Measurements from ENCODE around the gene PMF1.

PMF1 gene

DNA sequence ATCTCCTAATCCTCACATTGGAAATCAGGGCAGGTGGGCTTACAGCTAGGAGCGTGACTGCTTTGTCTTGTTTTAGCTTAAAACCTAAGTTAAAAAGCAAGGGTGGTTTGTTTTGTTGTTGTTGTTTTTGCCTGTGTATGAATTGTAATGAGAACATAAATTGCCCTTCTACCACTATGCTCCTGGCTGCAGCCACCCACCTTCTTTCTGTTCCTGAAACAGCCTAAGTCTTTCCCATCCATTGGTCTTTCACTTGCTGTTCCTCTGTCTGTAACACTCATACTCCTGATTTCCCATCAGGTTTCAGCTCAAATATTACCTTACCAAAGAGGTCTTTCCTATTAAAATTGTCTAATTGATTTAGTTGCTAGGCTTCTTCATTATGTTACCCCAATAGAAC, 70.7 kb downstream of the PMF1 start:
- TF ChIP-seq, protein P1, sequence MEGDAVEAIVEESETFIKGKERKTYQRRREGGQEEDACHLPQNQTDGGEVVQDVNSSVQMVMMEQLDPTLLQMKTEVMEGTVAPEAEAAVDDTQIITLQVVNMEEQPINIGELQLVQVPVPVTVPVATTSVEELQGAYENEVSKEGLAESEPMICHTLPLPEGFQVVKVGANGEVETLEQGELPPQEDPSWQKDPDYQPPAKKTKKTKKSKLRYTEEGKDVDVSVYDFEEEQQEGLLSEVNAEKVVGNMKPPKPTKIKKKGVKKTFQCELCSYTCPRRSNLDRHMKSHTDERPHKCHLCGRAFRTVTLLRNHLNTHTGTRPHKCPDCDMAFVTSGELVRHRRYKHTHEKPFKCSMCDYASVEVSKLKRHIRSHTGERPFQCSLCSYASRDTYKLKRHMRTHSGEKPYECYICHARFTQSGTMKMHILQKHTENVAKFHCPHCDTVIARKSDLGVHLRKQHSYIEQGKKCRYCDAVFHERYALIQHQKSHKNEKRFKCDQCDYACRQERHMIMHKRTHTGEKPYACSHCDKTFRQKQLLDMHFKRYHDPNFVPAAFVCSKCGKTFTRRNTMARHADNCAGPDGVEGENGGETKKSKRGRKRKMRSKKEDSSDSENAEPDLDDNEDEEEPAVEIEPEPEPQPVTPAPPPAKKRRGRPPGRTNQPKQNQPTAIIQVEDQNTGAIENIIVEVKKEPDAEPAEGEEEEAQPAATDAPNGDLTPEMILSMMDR (IDR thresholded peaks at IDR 0.05; ENCODE audit: low read depth, low read length, missing control alignments) = no peak
- peak overlapping the region; percentile 64 for H3K4me3 ChIP-seq (ENCODE audit: low read depth, low read length)
- no peak for DNase-seq (ENCODE audit: low read depth)
- in situ Hi-C loops (cut with HindIII; ENCODE audit: low sequenced_read_pairs) = loop anchor here (5.0 kb wide), 1 partner anchor 146 kb away; no protein-coding TSS in a partner anchor

DNA sequence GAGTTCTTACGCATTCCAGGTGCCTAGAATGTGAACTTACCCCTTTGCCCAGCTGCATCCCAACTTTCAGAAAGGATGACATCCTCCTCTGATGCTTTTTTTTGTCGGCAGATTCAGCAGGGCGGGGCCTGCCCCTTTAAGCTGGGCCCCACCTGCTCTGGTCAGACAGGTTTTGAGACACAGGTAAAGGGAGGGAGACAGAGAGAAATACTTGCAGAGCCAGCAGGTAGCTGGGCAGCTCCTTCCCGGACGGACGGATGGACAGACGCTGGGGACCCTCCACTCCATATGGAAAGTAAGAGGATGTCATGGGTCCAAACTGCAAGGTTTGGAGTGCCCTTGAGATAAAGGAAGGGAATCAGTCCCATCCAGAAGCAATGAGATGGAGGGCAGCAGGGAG, 71.3 kb downstream of the PMF1 start, which contains the start of gene TMEM79:
Gene TMEM79, plus strand, starts transcription at position 214 of the 400 bp plus-strand sequence. CDS start 902 bp downstream, outside the sequence.
- no peak for DNase-seq (ENCODE audit: low read depth)
- in situ Hi-C loops (cut with HindIII; ENCODE audit: low sequenced_read_pairs) = loop anchor here (5.0 kb wide), 1 partner anchor 147 kb away; no protein-coding TSS in a partner anchor
- peak within 1 kb of the TSS; percentile 64 for H3K4me3 ChIP-seq (ENCODE audit: low read depth, low read length)
- TF ChIP-seq, protein P1 (IDR thresholded peaks at IDR 0.05; ENCODE audit: low read depth, low read length, missing control alignments) = no peak

DNA sequence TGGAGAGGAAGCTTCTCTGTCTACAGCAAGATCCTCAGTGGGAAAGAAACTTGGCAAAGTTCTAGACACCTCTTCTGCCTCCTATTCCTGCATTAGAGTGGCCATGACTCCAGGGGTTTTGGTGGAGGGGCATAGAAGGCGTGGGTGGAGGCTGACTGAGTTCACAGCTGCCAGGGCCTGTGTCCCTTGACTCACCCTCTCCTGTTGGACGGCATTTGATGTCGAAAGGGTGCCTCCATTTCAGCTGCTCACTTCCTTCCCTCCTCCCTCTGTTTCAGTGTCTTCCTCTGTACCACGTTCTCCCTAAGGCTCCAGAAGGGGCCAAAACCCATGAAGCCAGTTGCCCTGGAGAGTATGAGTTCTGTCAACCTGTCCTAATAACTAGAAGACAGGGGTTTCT, 72.0 kb downstream of the PMF1 start:
- H3K4me3 ChIP-seq (ENCODE audit: low read depth, low read length) = no peak overlapping the region
- in situ Hi-C loops (cut with HindIII; ENCODE audit: low sequenced_read_pairs) = loop anchor here (5.0 kb wide), 1 partner anchor 147 kb away; no protein-coding TSS in a partner anchor
- DNase-seq (ENCODE audit: low read depth) = no peak
- TF ChIP-seq, protein P1 (IDR thresholded peaks at IDR 0.05; ENCODE audit: low read depth, low read length, missing control alignments) = no peak

DNA sequence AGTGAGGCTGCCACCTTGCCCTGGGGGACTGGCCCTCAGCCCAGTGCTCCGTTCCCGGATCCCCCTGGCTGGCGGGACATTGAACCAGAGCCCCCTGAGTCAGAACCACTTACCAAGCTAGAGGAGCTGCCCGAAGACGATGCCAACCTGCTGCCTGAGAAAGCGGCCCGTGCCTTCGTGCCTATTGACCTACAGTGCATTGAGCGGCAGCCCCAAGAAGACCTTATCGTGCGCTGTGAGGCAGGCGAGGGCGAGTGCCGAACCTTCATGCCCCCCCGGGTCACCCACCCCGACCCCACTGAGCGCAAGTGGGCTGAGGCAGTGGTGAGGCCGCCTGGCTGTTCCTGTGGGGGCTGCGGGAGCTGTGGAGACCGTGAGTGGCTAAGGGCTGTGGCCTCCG, 72.6 kb downstream of the PMF1 start:
- no peak overlapping the region for H3K4me3 ChIP-seq (ENCODE audit: low read depth, low read length)
- TF ChIP-seq, protein P1 (IDR thresholded peaks at IDR 0.05; ENCODE audit: low read depth, low read length, missing control alignments) = no peak
- no peak for DNase-seq (ENCODE audit: low read depth)
- in situ Hi-C loops (cut with HindIII; ENCODE audit: low sequenced_read_pairs) = no loop called here

DNA sequence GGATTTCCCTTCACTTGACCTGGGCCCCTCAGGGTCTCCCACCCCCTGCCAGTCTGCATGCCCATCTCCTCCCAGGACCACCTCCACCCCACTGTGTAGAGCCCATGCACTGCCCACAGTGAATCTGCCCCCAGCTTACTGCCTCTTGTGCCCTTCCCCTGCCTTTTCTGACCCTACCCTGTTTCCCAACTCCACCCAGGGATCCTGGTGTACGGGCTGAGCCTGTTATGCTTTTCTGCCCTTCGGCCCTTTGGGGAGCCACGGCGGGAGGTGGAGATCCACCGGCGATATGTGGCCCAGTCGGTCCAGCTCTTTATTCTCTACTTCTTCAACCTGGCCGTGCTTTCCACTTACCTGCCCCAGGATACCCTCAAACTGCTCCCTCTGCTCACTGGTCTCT, 73.3 kb downstream of the PMF1 start:
- DNase-seq (ENCODE audit: low read depth) = no peak
- TF ChIP-seq, protein P1 (IDR thresholded peaks at IDR 0.05; ENCODE audit: low read depth, low read length, missing control alignments) = no peak
- H3K4me3 ChIP-seq (ENCODE audit: low read depth, low read length) = no peak overlapping the region
- in situ Hi-C loops (cut with HindIII; ENCODE audit: low sequenced_read_pairs) = no loop called here
